Activated CD4-positive, alpha-beta T cell treated with anti-CD3 and anti-CD28 coated beads, Interleukin-2, amount 50 U/mL, for 16 hours (primary cell): ENCODE results near the gene KDM5C.
A peak's percentile ranks its signal among the peaks of the same experiment; 100 is the strongest.

ENCODE experiments used
- DNase-seq: peaks from one replicate; pipeline ENCODE4 v3.0.0-alpha.2; 2020

The KDM5C gene

GRCh38 chrX:53249408-53250042 is 24.5 kb upstream of the KDM5C start:
- DNase-seq: no peak

DNA sequence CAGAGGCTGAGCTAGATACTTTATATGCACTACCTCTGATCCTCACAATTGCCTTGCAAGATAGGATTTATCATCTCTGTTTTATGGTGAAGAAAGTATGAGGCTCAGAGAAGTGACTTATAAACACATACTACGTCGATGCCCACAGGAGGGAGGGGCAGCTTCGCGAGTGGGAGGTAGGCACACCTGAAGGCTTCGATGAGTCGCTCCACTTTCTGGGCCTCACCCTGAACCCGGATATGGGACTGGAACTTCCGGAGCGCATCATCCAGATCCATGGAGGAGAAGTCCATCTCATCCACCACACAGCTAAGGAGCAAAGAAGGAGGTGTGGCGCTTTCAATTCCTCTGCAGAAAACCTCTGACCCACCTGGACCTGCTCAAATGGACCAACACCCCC is 22.9 kb upstream of the KDM5C start:
- DNase-seq: no peak

- DNase-seq: no peak
Measured at GRCh38 chrX:53246231-53246630, 21.2 kb upstream of the KDM5C start.

- no peak for DNase-seq
Measured at GRCh38 chrX:53244610-53245009, 19.6 kb upstream of the KDM5C start.

- DNase-seq: no peak
Measured at GRCh38 chrX:53242310-53242709, 17.3 kb upstream of the KDM5C start.

DNA sequence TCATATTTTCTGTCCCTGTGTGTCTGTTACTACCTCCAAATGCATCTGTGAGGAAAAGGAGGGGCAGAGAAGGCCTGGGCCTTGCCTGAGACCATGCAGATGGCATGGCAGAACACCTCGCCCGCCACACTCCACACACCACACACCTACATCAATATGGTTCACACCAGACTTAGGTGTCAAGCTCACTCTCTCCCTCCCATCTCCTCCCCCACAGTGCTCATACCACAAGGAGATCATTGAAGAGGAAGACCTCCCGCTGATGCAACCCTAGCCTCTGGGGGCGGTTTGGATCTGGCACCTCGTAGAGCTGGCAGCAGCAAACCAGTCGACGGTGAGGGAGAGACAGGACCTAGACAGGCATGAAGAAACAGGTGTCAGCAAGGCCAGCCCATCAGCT is 16.6 kb upstream of the KDM5C start:
- no peak for DNase-seq

- peak; percentile 53 for DNase-seq
Measured at GRCh38 chrX:53239474-53239873, 14.5 kb upstream of the KDM5C start.

DNA sequence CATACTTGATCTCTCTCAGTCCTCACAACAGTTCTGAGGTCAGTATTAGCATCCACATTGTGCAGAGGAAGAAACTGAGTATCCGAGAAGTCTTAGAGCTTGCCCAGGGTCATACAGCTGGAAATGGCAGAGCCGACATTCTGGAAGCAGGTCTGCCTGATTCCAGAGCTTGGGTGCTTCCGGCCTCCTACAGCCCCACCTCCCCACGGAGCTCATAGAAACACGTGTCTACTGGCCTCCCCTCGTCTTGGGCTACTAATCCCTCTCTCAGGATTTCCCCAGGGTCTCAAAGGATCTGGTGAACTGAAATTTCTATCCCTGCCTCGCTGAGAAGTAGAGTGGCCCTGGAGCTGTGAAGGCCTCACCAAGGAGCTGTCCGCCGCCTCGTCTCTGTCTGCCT is 12.0 kb upstream of the KDM5C start:
- DNase-seq: no peak

DNA sequence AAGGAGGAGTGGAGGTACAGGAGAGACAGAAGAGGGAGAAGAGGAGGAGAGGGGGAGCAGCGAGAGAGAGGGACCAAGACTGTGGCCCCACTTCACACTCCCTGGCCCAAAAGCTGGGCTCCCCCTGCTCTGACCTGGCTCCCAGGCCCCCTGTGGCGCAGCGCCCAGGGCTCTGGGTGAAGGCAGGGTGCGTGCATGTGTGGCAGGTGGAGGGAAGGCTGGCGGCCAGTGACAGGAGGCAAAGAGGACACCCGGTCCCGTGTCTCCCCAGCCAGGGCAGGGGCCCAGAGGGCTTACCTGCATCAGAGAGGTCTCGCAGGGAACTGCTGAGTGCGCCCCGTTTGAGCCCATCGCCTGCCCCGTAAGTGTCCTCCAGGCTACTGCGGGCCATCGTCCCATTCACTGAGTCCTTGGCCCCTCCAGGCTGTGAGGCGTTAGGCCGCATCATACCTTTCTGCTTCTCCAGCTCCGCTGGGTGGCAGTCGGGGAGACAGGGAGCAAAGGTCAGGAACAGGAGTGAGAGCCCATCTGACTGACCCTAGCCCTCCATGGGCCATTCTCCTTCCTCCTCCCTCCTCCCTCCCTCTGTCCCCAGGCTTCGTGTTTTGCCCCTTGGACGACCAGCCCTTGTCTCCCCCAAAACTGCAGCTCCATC is 11.1 kb upstream of the KDM5C start:
- DNase-seq: no peak

DNA sequence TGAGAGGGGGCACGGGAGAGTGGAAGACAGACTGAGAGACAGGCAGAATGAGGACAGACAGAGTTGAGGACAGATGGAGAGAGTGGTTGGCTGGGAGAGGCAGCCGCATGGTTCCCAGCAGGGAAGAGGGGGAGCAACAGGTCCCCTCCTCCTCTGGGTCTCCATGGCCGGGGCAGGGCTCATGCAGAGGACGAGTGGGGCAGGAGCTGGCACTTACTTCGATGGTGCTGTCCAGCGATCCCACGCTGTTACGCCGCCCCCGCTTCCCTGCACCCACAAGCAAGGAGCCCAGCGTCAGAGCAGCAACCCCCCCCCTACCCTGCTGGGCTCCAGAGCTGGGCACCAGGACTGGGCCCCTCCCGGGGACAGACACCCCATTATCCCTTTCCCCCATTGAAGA is 10.6 kb upstream of the KDM5C start:
- DNase-seq: no peak

DNA sequence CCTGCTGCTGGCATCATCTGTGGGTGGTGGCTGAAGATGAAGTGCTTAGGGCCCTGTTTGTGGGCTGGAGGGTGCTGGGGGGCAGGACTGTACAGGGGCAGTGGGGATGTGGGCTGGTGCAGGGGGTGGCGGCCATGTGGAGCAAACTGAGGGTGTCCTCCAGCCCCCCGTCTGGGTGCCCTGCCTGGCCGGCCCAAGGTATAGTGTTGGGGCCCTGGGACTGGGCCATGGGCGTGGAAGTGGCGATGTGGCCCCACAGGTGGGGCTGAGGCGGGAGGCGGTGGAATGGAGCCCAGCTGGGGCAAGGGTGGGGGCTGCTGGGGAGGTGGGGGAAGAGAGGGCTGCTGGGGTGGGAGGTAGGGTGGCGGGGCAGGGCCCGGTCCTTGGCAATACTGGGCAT is 9.5 kb upstream of the KDM5C start:
- DNase-seq: no peak

GRCh38 chrX:53233536-53233935 is 8.5 kb upstream of the KDM5C start:
- no peak for DNase-seq

- no peak for DNase-seq
Measured at GRCh38 chrX:53230116-53230515, 5.1 kb upstream of the KDM5C start.

DNA sequence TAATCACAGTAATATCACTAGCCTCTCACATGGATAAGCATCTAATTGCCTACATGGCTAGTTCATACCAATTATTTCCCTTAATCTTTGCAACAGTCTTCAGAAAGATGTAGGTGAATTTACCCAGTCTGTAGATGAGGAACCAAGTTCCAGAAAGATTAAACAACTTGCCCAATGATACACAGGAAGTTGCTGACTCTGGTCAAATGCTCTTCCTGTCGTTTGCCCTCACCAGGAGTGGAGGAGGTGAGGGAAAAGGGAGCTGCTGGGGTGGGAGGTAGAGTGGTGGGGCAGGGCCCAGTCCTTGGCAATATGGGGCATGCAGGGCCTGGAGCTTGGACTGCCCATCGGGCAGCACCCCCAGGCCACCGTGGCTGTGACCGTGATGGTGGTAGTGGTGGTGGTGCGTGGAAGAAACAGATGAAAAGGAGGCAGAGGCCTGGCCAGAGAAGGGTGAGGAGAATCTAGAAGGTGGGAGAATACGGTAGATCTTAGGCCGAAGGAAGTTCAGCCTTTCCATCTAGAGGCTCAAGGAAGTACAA is 2.3 kb upstream of the KDM5C start:
- no peak for DNase-seq

GRCh38 chrX:53223955-53224859 is 800 bp downstream of the KDM5C start:
- peak; percentile 59 for DNase-seq

DNA sequence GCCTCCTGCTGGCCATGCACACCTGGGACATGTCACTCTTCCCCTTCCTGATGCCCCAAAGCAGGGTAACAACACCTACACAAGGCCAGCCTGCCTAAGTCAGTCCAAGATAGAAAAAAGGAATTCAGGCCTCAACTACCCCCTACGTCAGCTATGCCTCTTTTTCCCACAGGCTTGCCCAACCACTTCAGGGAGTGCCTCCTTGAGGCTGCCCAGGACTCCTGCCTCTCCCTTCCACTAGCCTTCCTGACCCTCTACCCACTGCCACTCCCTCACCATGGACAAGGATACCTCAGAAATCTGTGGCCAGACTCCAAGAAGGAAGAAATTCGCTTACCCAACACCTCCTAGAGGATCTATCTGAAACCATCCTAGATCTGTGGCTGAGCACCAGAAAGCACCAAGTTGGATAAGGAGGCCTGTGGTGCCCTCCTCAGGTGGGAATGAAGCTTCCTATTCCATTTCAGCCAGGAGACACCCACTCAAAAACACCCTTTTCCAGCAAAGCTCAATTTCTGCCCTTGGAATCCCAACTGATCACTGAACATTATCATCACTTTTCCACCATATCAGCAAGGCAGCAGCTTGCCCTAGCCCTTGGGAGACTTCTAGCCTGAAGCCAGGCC is 1.8 kb downstream of the KDM5C start:
- DNase-seq: no peak

GRCh38 chrX:53211391-53211978 is 13.5 kb downstream of the KDM5C start:
- no peak for DNase-seq

DNA sequence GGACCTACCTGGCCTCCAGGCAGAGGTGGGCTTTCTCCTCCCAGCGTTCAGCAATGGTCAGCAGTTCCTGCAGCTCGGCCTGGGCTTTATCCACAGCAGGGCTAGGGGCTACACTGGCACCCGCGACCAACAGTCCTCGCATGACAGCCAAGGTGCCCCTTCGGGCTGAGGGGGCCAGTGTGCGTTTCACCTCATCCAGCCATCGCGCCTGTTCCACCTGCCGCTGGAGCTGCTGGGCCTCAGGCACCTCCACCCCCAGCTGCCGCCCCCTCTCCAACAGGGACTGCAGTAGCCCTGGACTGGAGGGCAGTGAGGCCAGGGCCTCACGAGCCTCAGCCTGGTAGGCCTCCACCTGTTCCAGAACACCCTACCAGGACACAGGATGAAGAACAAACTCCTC is 28.3 kb downstream of the KDM5C start:
- no peak for DNase-seq

- DNase-seq: no peak
Measured at GRCh38 chrX:53195401-53195800, 29.6 kb downstream of the KDM5C start.

DNA sequence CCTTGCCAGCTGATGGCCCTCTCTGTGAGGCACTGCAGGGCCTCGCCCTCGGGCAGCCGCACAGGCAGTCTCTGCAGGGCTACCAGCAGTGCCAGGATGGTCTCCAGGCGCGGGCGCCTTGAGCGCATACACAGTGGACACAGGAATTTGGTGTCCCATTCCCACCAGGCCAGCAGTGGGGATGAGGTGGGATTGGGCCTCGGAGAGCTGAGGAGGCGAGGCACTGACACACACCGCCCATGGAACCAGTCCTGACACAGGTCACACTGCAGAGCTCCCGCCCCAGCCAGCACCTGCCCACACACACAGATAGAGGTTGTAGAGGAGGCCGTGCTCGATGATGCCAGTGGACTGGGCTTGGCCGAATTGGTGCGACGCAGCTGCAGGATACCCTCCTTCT is 30.7 kb downstream of the KDM5C start:
- no peak for DNase-seq

GRCh38 chrX:53193093-53193492 is 31.9 kb downstream of the KDM5C start:
- DNase-seq: no peak

- no peak for DNase-seq
Measured at GRCh38 chrX:53190363-53190960, 34.5 kb downstream of the KDM5C start.
